Right lobe of liver (tissue), 4 donors: ENCODE results near the gene AZGP1.

Source experiments
- POLR2A ChIP-seq: fragments of 450-650 bp; IDR thresholded peaks from one replicate; pipeline ENCODE4 v1.6.1; 2017; ENCODE audit warnings: antibody characterized with exemption, mild to moderate bottlenecking
- TF ChIP-seq, protein P1 (sequence below), 4 donors: fragments of 200-600 bp in 3 of 4; fragments of 450-650 bp in 1 of 4; IDR thresholded peaks; one replicate each; pipeline versions ENCODE4 v1.5.1 to v1.8.0; 2016 to 2022; ENCODE audit warnings: antibody characterized with exemption in 4 of 4, mild to moderate bottlenecking in 2 of 4
- donor health status: DM: no; HTN: no; CAD: no.
- donor health status: DM: no; HTN: no; CAD: no.
- donor health status: DM: no; HTN: yes; CAD: no.

DNA sequence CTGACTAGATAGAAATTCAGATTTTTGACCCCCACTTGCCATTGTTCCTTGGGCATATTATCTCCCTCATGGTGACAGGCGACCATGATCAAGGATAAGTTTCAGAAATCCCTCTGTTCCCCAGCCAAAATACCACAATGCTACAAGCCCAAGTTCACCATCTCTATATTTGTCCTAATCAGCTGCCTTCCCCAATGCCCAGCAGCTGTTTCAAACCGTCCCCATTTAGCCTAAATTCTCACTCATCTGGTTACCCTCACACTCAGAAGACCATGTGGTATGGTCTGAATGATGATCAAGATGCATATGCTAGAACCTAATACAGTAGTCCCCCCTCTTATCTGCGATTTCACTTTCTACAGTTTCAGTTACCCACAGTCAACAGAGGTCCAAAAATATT is 45.5 kb downstream of the AZGP1 start:
- TF ChIP-seq, protein P1, sequence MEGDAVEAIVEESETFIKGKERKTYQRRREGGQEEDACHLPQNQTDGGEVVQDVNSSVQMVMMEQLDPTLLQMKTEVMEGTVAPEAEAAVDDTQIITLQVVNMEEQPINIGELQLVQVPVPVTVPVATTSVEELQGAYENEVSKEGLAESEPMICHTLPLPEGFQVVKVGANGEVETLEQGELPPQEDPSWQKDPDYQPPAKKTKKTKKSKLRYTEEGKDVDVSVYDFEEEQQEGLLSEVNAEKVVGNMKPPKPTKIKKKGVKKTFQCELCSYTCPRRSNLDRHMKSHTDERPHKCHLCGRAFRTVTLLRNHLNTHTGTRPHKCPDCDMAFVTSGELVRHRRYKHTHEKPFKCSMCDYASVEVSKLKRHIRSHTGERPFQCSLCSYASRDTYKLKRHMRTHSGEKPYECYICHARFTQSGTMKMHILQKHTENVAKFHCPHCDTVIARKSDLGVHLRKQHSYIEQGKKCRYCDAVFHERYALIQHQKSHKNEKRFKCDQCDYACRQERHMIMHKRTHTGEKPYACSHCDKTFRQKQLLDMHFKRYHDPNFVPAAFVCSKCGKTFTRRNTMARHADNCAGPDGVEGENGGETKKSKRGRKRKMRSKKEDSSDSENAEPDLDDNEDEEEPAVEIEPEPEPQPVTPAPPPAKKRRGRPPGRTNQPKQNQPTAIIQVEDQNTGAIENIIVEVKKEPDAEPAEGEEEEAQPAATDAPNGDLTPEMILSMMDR (IDR thresholded peaks at IDR 0.05) = no peak
- no peak for TF ChIP-seq POLR2A
